A549 (cell line): Measurements from ENCODE around the gene CD4. TPM values are rescaled to one million over a fixed set of nuclear protein-coding genes. Genes with fewer than 3 reads are reported as not detected.

Source experiments
- ATAC-seq, 2 experiments: fragments of 200-7000 bp in 1 of 2; fragments of >200 bp in 1 of 2; cut with Nextera tagmentation in 1 of 2; cut with Tn5 transposase in 1 of 2; 3 replicates each; pipeline versions ENCODE4 v1.8.0 to v1.9.1; 2018 to 2020; ENCODE audit warnings: mild to moderate bottlenecking in 1 of 2, moderate library complexity in 1 of 2
- CTCF ChIA-PET: fragments of 300-600 bp; sonication (Branson Sonifier 250); formaldehyde crosslinking; extraction: SDS; loops from one replicate; lab custom pipeline; 2021; ENCODE audit warnings: antibody characterized with exemption, inconsistent platforms; lab: Yijun Ruan, JAX
- POLR2A ChIA-PET: fragments of 350-600 bp; formaldehyde crosslinking; extraction: SDS; loops from one replicate; lab custom pipeline; 2021; ENCODE audit warnings: antibody characterized with exemption, inconsistent platforms; lab: Yijun Ruan, JAX
- DNase-seq, 2 experiments: peaks; one replicate each; pipeline versions ENCODE4 v3.0.0 to v3.0.0-alpha.2; 2011 to 2016; ENCODE audit warnings: low read depth in 1 of 2, low spot score in 1 of 2
- FAIRE-seq: peaks from 2 replicates; lab custom pipeline; 2011; peaks lifted over from hg19 to GRCh38; lab: Jason Lieb, UNC
- H3K27ac ChIP-seq, 2 experiments: fragments of >200 bp; sonication (Bioruptor Twin); formaldehyde crosslinking; 3 replicates each; pipeline ENCODE4 v1.5.1; 2016 to 2017
- H3K4me1 ChIP-seq: fragments of >200 bp; sonication (Bioruptor Twin); formaldehyde crosslinking; 3 replicates; pipeline ENCODE4 v1.6.1; 2016
- H3K4me2 ChIP-seq: fragments of >200 bp; sonication (Bioruptor Twin); formaldehyde crosslinking; 3 replicates; pipeline ENCODE4 v1.6.1; 2016
- H3K4me3 ChIP-seq: fragments of >200 bp; sonication (Bioruptor Twin); formaldehyde crosslinking; 3 replicates; pipeline ENCODE4 v1.5.1; 2016
- H3K9me3 ChIP-seq: fragments of >200 bp; sonication (Bioruptor Twin); formaldehyde crosslinking; 3 replicates; pipeline ENCODE4 v1.6.1; 2016
- ATOH8 ChIP-seq: fragments of 250-450 bp; sonication (Bioruptor Pico); IDR thresholded peaks from 2 replicates; pipeline ENCODE4 v1.5.0; 2020; ENCODE audit warnings: low read depth, mild to moderate bottlenecking, moderate library complexity
- CBX2 ChIP-seq: fragments of 200-600 bp; sonication (generic); IDR thresholded peaks from 2 replicates; pipeline ENCODE4 v1.6.1; 2016; ENCODE audit warnings: low read depth, mild to moderate bottlenecking, borderline replicate concordance
- CBX8 ChIP-seq: fragments of 200-600 bp; sonication (generic); IDR thresholded peaks from 2 replicates; pipeline ENCODE4 v1.6.1; 2016
- E2F6 ChIP-seq: IDR thresholded peaks from 2 replicates; pipeline ENCODE4 v1.6.1; 2012; ENCODE audit warnings: low read depth, borderline replicate concordance
- EHF ChIP-seq: fragments of 250-450 bp; sonication (Bioruptor Pico); IDR thresholded peaks from 2 replicates; pipeline ENCODE4 v1.5.0; 2020; ENCODE audit warnings: mild to moderate bottlenecking
- FOSL2 ChIP-seq, 2 experiments: fragments of 450-650 bp in 1 of 2; fragments of >200 bp in 1 of 2; sonication (Bioruptor Twin) in 1 of 2; formaldehyde crosslinking; IDR thresholded peaks; 2 replicates each; pipeline versions ENCODE4 v1.5.0 to v1.6.1; 2016 to 2020; ENCODE audit warnings: mild to moderate bottlenecking in 1 of 2, moderate library complexity in 1 of 2
- FOXS1 ChIP-seq: fragments of 250-450 bp; sonication (Bioruptor Pico); IDR thresholded peaks from 2 replicates; pipeline ENCODE4 v1.5.0; 2020; ENCODE audit warnings: mild to moderate bottlenecking, moderate library complexity
- HDAC2 ChIP-seq: fragments of 200-600 bp; sonication (generic); IDR thresholded peaks from 2 replicates; pipeline ENCODE4 v1.6.1; 2016
- HES2 ChIP-seq: fragments of >200 bp; sonication (Bioruptor Twin); formaldehyde crosslinking; IDR thresholded peaks from 2 replicates; pipeline ENCODE4 v1.6.1; 2016
- KDM1A ChIP-seq: fragments of 200-600 bp; sonication (generic); IDR thresholded peaks from 2 replicates; pipeline ENCODE4 v1.6.1; 2016; ENCODE audit warnings: low read depth, mild to moderate bottlenecking
- MAFK ChIP-seq: fragments of 450-650 bp; IDR thresholded peaks from 2 replicates; pipeline ENCODE4 v1.6.1; 2014; ENCODE audit not compliant: partially characterized antibody
- NFE2L2 ChIP-seq: fragments of 150-350 bp; conservative IDR thresholded peaks from 2 replicates; pipeline ENCODE4 v1.6.1; 2014; ENCODE audit warnings: low read length
- PHF8 ChIP-seq: fragments of 200-600 bp; sonication (generic); IDR thresholded peaks from 2 replicates; pipeline ENCODE4 v1.6.1; 2016; ENCODE audit warnings: low read depth, mild to moderate bottlenecking, antibody characterized with exemption, moderate library complexity, borderline replicate concordance
- POLR2A ChIP-seq: IDR thresholded peaks from 2 replicates; pipeline ENCODE4 v1.6.1; 2012; ENCODE audit warnings: mild to moderate bottlenecking, low read length
- POLR2AphosphoS2 ChIP-seq: conservative IDR thresholded peaks from 2 replicates; pipeline ENCODE4 v1.6.1; 2012; ENCODE audit warnings: low read length, improper control_type of control experiment, inconsistent platforms
- REST ChIP-seq: fragments of 200-600 bp; sonication (generic); IDR thresholded peaks from 2 replicates; pipeline ENCODE4 v1.6.1; 2016; ENCODE audit warnings: antibody characterized with exemption, mild to moderate bottlenecking, moderate library complexity
- RNF2 ChIP-seq: fragments of 200-600 bp; sonication (generic); IDR thresholded peaks from 2 replicates; pipeline ENCODE4 v1.6.1; 2016; ENCODE audit warnings: low read depth, mild to moderate bottlenecking, antibody characterized with exemption, moderate library complexity, borderline replicate concordance
- SMC3 ChIP-seq: fragments of >200 bp; sonication (Bioruptor Twin); formaldehyde crosslinking; IDR thresholded peaks from 3 replicates; pipeline ENCODE4 v1.6.1; 2018; ENCODE audit warnings: inconsistent platforms
- TFCP2L1 ChIP-seq: fragments of 250-450 bp; sonication (Bioruptor Pico); IDR thresholded peaks from 2 replicates; pipeline ENCODE4 v1.5.0; 2021; ENCODE audit warnings: mild to moderate bottlenecking
- ZNF302 ChIP-seq: fragments of 250-450 bp; sonication (Bioruptor Pico); IDR thresholded peaks from 2 replicates; pipeline ENCODE4 v1.9.0; 2021; ENCODE audit warnings: inconsistent platforms, mild to moderate bottlenecking, moderate library complexity
- WGBS: methylation state at CpG from one replicate; pipeline ENCODE4 v1.1.6; 2017; ENCODE audit errors: missing lambda C conversion rate; 5-methylcytosine and 5-hydroxymethylcytosine counted together
- polyA plus RNA-seq, 4 experiments: library from polyadenylated mRNA; depleted of rRNA in 3 of 4; stranded (reverse); fragments of >200 nt; fragmentation: RNase III in 1 of 4; extraction: RNeasy Plus Mini Kit Qiagen cat#74134 plus additional on column Dnase treatment in 1 of 4; gene quantifications; 2 replicates in 3 of 4; 3 replicates in 1 of 4; pipeline ENCODE4 v1.2.3, GENCODE V29; 2011 to 2017

Gene CD4
- polyA plus RNA-seq, 2 of the 4 experiments (the other 2 are of a cell fraction) = 0.03 TPM; not detected in 1

GRCh38 chr12:6820166-6820565 lies 30.8 kb downstream of the CD4 start:
- no peaks in the 10 kb centered on the region for H3K9me3 ChIP-seq
- TF ChIP-seq RNF2 = no peak
- TF ChIP-seq ATOH8 = no peak
- CTCF ChIA-PET = interaction anchor here (0.8 to 29.8 kb wide), 8 partner anchors 8 to 84 kb away, joined by 3 to 306 read pairs (median 9); partner anchors contain the start of genes MLF2 and PTMS
- DNase-seq (no peak), FAIRE-seq (no peak), ATAC-seq (no peak; a peak in 1 of 6 replicates)
- no peak overlapping the region for H3K27ac ChIP-seq
- POLR2A ChIA-PET = interaction anchor here (0.6 kb wide), 1 partner anchor 31 kb away, joined by 3 read pairs; no protein-coding TSS in a partner anchor
- H3K4me3 ChIP-seq = no peak overlapping the region
- WGBS = 57% methylated on average over 5 of the region's 5 CpGs
- H3K4me1 ChIP-seq = peaks cover 12% of the 10 kb centered on the region
- H3K4me2 ChIP-seq = no peak overlapping the region

- no peaks in the 10 kb centered on the region for H3K9me3 ChIP-seq
- peak within 1 kb of the TSS; percentile 76 to 87 for H3K27ac ChIP-seq
- under 1% methylated on average over 18 of the region's 28 CpGs for WGBS
- FAIRE-seq (no peak), ATAC-seq (peak; percentile 34 to 37), DNase-seq (peak; percentile 35 to 43)
- H3K4me3 ChIP-seq = peak within 1 kb of the TSS; percentile 55
- CTCF ChIA-PET = interaction anchor here (0.6 to 29.8 kb wide), 7 partner anchors 10 to 252 kb away, joined by 3 to 306 read pairs (median 78); partner anchors contain the start of genes CD4 and MLF2
- peak within 1 kb of the TSS; percentile 100 for H3K4me2 ChIP-seq
- peaks cover 12% of the 10 kb centered on the region for H3K4me1 ChIP-seq
- POLR2A ChIA-PET = interaction anchor here (1.0 to 2.1 kb wide), 3 partner anchors 8 to 69 kb away, joined by 3 to 9 read pairs (median 4); partner anchors contain the start of genes MLF2 and USP5
- TF ChIP-seq FOSL2 (IDR thresholded peaks at IDR 0.05) = no peak
- no peak for TF ChIP-seq FOSL2 (CRISPR knock-in tag; IDR thresholded peaks at IDR 0.05)
- peak; percentile 7; the same call in 1 of the 2 replicates for TF ChIP-seq POLR2A
- TF ChIP-seq, all 56 proteins: peak for 1
Measured at GRCh38 chr12:6821591-6822425, 32.5 kb downstream of the CD4 start, which contains the start of gene GPR162. Gene GPR162, plus strand, starts transcription at chr12:6821821. Its CDS starts 2,078 bp downstream, at chr12:6823899.

GRCh38 chr12:6822426-6823135 lies 33.3 kb downstream of the CD4 start:
- ChIA-PET POLR2A (interaction anchor here (1.4 to 2.1 kb wide), 2 partner anchors 69 kb away, joined by 4 to 9 read pairs; partner anchors contain the start of gene MLF2), CTCF (interaction anchor here (0.6 to 29.8 kb wide), 7 partner anchors 11 to 252 kb away, joined by 3 to 306 read pairs (median 78); partner anchors contain the start of genes CD4 and MLF2)
- H3K4me1 ChIP-seq = peaks cover 20% of the 10 kb centered on the region
- no peak for TF ChIP-seq HES2
- no peak for TF ChIP-seq EHF (CRISPR knock-in tag)
- TF ChIP-seq KDM1A = no peak
- no peak for TF ChIP-seq REST
- TF ChIP-seq E2F6 = no peak
- TF ChIP-seq POLR2AphosphoS2 = no peak
- no peak for TF ChIP-seq FOSL2 (IDR thresholded peaks at IDR 0.05)
- no peak for TF ChIP-seq FOSL2 (CRISPR knock-in tag; IDR thresholded peaks at IDR 0.05)
- no peak for TF ChIP-seq MAFK
- TF ChIP-seq PHF8 = no peak
- TF ChIP-seq POLR2A = no peak
- no peak for TF ChIP-seq FOXS1 (CRISPR knock-in tag)
- no peak for TF ChIP-seq SMC3
- no peak for TF ChIP-seq CBX2
- no peak for TF ChIP-seq NFE2L2
- no peak for TF ChIP-seq TFCP2L1 (CRISPR knock-in tag)
- TF ChIP-seq CBX8 = no peak
- TF ChIP-seq HDAC2 = no peak
- TF ChIP-seq ZNF302 (CRISPR knock-in tag) = no peak
- TF ChIP-seq RNF2 = no peak
- DNase-seq = no peak
- H3K4me2 ChIP-seq = peak overlapping the region; percentile 100
- no peak for FAIRE-seq
- 86% methylated on average over 7 of the region's 7 CpGs for WGBS
- H3K9me3 ChIP-seq = no peaks in the 10 kb centered on the region
- peak overlapping the region in 1 of 2 experiments; percentile 87; a peak in 4 of 6 replicates for H3K27ac ChIP-seq
- peak overlapping the region; percentile 55; the same call in 2 of the 3 replicates for H3K4me3 ChIP-seq
- no peak for ATAC-seq
